Lower leg skin (tissue), 4 donors: Measurements from ENCODE around the gene CELA1. TPM values are rescaled to one million over a fixed set of nuclear protein-coding genes. Genes with fewer than 3 reads are reported as not detected.

ENCODE experiments used
- DNase-seq, 2 donors: peaks; one replicate each; pipeline ENCODE4 v3.0.0-alpha.2; 2019; ENCODE audit warnings: low spot score in 2 of 2
- H3K4me3 ChIP-seq: fragments of 200-600 bp; sonication (generic); 2 replicates; pipeline ENCODE4 v1.5.1; 2017; ENCODE audit warnings: mild to moderate bottlenecking, low read depth; ENCODE audit not compliant: poor library complexity, severe bottlenecking
- CTCF ChIP-seq, 3 donors: fragments of 450-650 bp; IDR thresholded peaks; one replicate each; pipeline ENCODE4 v1.5.1; 2016; ENCODE audit warnings: antibody characterized with exemption in 3 of 3, mild to moderate bottlenecking in 3 of 3, moderate library complexity in 2 of 3
- POLR2A ChIP-seq, 2 donors: fragments of 450-650 bp; IDR thresholded peaks; one replicate each; pipeline ENCODE4 v1.6.1; 2016 to 2017; ENCODE audit warnings: antibody characterized with exemption in 2 of 2, mild to moderate bottlenecking in 1 of 2, moderate library complexity in 1 of 2
- WGBS, 2 donors: methylation state at CpG; one replicate each; pipeline ENCODE4 v1.1.5; 2018; 5-methylcytosine and 5-hydroxymethylcytosine counted together
- intact Hi-C: fragments of 100-400 bp; cut with DNase I; formaldehyde crosslinking; loops from one replicate; pipeline ENCODE4 v1.15.0; 2023; ENCODE audit warnings: low total_unique reads
- total RNA-seq, 4 donors: library from RNA; depleted of rRNA; stranded (reverse); fragments of >200 nt; gene quantifications; one replicate each; pipeline ENCODE4 v1.1.0, GENCODE V29; 2016

Gene CELA1
- total RNA-seq, 4 donors from 2014 or later, result not detected

- DNase-seq, result no peak
- intact Hi-C loops, result no loop called here
- no peak overlapping the region for H3K4me3 ChIP-seq
- TF ChIP-seq POLR2A (IDR thresholded peaks at IDR 0.05) (no peak), CTCF (IDR thresholded peaks at IDR 0.05) (no peak)
- WGBS, 2 donors, result 93 to 98% methylated on average over 2 of the region's 2 CpGs
Observed at GRCh38 chr12:51378749-51379148, 32.3 kb upstream of the CELA1 start.

- WGBS, 2 donors, result 82 to 86% methylated on average over 11 of the region's 11 CpGs
- DNase-seq, result no peak
Observed at GRCh38 chr12:51377099-51377984, 30.9 kb upstream of the CELA1 start.

GRCh38 chr12:51374856-51375255 is 28.4 kb upstream of the CELA1 start:
- TF ChIP-seq POLR2A (IDR thresholded peaks at IDR 0.05), result no peak

More at GRCh38 chr12:51377099-51377984, 30.9 kb upstream of the CELA1 start:
- intact Hi-C loops, result no loop called here
- H3K4me3 ChIP-seq, result no peak overlapping the region
- TF ChIP-seq POLR2A (IDR thresholded peaks at IDR 0.05) (no peak), CTCF (IDR thresholded peaks at IDR 0.05) (no peak)

GRCh38 chr12:51374361-51374760 is 27.9 kb upstream of the CELA1 start:
- intact Hi-C loops, result no loop called here
- WGBS, 2 donors, result 86 to 94% methylated on average over 2 of the region's 2 CpGs
- TF ChIP-seq POLR2A (IDR thresholded peaks at IDR 0.05) (no peak), CTCF (IDR thresholded peaks at IDR 0.05) (no peak)
- DNase-seq, result no peak
- no peak overlapping the region for H3K4me3 ChIP-seq

More at GRCh38 chr12:51374856-51375255, 28.4 kb upstream of the CELA1 start:
- DNase-seq, result no peak
- WGBS, 2 donors, result 74 to 78% methylated on average over 5 of the region's 5 CpGs
- H3K4me3 ChIP-seq, result no peak overlapping the region
- intact Hi-C loops, result no loop called here

GRCh38 chr12:51373187-51373586 is 26.7 kb upstream of the CELA1 start:
- no peak overlapping the region for H3K4me3 ChIP-seq
- intact Hi-C loops, result no loop called here
- 85% methylated on average over 3 of the region's 3 CpGs for WGBS, 2 donors
- no peak for TF ChIP-seq CTCF (IDR thresholded peaks at IDR 0.05)
- TF ChIP-seq POLR2A (IDR thresholded peaks at IDR 0.05), result no peak
- no peak for DNase-seq

- 91 to 100% methylated on average over 2 of the region's 2 CpGs for WGBS, 2 donors
- DNase-seq, result no peak
- H3K4me3 ChIP-seq, result no peak overlapping the region
- no peak for TF ChIP-seq POLR2A (IDR thresholded peaks at IDR 0.05)
- no peak for TF ChIP-seq CTCF (IDR thresholded peaks at IDR 0.05)
- intact Hi-C loops, result no loop called here
Observed at GRCh38 chr12:51372021-51372420, 25.5 kb upstream of the CELA1 start.
